ENCODE results near the gene VMAC.

VMAC gene

DNA sequence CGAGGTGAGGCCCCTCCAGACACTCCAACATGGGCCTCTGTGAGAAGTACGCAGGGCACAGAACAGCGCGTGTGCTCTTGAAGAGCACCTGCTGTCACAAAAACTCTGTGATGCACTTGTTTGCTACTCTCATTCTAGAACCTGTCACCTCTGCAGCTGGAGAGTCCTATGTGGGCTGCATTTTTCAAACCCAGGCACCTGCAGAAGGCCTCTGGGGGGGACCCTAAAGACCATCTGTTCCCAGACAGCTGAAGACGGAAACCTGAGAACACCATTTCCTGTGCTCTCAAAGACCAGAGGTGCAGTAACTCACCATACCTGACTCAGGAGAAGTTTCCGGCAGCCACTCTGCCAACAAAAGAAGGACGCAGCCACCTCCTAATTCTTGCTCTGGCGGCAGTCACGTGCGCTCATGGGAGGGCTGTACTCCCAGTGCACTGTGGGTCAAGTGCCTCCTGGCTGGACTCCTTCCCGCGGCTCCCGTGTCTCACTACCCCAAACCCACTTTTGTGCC, 45.2 kb downstream of the VMAC start:
- TF ChIP-seq, protein P1, sequence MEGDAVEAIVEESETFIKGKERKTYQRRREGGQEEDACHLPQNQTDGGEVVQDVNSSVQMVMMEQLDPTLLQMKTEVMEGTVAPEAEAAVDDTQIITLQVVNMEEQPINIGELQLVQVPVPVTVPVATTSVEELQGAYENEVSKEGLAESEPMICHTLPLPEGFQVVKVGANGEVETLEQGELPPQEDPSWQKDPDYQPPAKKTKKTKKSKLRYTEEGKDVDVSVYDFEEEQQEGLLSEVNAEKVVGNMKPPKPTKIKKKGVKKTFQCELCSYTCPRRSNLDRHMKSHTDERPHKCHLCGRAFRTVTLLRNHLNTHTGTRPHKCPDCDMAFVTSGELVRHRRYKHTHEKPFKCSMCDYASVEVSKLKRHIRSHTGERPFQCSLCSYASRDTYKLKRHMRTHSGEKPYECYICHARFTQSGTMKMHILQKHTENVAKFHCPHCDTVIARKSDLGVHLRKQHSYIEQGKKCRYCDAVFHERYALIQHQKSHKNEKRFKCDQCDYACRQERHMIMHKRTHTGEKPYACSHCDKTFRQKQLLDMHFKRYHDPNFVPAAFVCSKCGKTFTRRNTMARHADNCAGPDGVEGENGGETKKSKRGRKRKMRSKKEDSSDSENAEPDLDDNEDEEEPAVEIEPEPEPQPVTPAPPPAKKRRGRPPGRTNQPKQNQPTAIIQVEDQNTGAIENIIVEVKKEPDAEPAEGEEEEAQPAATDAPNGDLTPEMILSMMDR (IDR thresholded peaks at IDR 0.05; ENCODE audit: low read depth, low read length): no peak
- no peak overlapping the region for H3K4me3 ChIP-seq (ENCODE audit: low read depth, low read length)

DNA sequence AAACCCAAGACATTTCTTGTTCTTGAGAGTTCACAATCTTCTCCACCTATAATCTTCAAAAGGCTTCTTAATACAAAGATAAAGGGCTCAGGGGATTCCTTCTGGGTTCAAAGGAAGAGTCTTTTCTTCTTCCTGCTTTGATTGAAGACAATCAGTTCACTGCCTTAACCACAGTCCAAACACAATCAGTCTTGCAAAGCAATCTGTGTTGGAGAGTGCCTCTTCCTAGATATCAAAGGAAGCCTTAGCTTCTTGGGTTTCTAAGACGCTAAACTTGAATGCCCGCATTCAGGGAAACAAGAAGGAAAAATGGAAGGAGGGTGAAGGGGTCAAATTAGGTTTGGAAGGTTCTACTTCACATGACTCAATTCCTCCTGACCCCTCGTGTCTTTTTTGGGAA, 46.1 kb downstream of the VMAC start:
- no peak overlapping the region for H3K4me3 ChIP-seq (ENCODE audit: low read depth, low read length)
- TF ChIP-seq, protein P1 (IDR thresholded peaks at IDR 0.05; ENCODE audit: low read depth, low read length): no peak

GRCh38 chr19:5951338-5951861, 46.7 kb downstream of the VMAC start:
- H3K4me3 ChIP-seq (ENCODE audit: low read depth, low read length): no peak overlapping the region
- TF ChIP-seq, protein P1 (IDR thresholded peaks at IDR 0.05; ENCODE audit: low read depth, low read length): no peak

- TF ChIP-seq, protein P1 (IDR thresholded peaks at IDR 0.05; ENCODE audit: low read depth, low read length): no peak
- H3K4me3 ChIP-seq (ENCODE audit: low read depth, low read length): no peak overlapping the region
These were observed 47.7 kb downstream of the VMAC start for GRCh38 chr19:5952193-5953029.

DNA sequence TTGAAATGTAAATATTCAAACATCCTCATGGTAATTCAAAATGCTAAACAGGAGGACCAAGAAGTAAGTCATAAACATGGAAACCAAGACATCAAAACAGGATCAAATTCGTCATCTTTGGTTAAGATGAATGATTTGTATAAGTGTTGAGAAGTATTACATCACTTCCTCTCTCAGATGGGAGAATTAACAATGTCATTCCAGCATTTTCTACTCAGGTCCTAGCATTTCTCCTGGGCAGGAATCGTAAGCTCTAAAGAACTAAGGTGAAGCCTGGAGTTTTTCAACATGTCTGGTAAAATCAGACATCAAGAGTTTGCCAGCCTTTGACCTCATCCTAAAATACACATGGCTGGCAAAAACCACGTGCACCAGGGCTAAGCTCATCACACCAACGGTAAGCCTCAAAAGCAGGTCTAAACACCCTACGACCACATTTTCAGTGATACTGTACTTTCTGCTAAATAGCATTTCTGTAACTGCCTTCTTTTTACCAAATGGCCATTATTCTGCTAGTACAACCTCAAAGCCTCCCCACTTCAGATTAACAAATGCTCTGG, 48.4 kb downstream of the VMAC start:
- no peak overlapping the region for H3K4me3 ChIP-seq (ENCODE audit: low read depth, low read length)
- TF ChIP-seq, protein P1 (IDR thresholded peaks at IDR 0.05; ENCODE audit: low read depth, low read length): no peak

DNA sequence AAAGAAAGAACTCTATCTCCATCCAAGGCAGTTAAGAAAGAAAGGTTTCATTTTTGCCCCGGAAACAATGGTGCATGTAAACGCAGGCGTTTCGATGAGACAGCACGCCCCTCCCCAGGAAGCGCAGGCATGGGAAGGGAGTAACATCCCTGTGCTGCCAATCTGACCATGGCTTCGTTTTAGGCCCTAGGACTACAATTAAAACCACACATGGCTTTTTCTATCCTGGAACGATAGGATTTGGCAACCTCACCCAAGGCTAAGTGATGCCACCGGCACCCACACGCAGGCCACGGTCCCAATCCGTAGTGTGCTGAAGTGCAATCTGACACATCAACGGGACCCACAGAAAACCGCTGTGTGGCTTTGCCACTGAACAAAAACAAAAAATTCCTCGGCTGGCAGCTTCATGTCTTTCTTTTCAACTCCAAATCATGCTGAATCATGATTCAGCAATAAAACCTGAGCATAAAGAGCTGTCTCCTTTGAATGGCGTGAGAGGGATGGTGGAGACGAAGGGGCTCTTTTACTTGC, 49.1 kb downstream of the VMAC start:
- TF ChIP-seq, protein P1 (IDR thresholded peaks at IDR 0.05; ENCODE audit: low read depth, low read length): no peak
- no peak overlapping the region; the same call in 1 of the 2 replicates for H3K4me3 ChIP-seq (ENCODE audit: low read depth, low read length)

Data from WI38 (cell line).